ENCODE results near the gene RSAD1.

Gene RSAD1

DNA sequence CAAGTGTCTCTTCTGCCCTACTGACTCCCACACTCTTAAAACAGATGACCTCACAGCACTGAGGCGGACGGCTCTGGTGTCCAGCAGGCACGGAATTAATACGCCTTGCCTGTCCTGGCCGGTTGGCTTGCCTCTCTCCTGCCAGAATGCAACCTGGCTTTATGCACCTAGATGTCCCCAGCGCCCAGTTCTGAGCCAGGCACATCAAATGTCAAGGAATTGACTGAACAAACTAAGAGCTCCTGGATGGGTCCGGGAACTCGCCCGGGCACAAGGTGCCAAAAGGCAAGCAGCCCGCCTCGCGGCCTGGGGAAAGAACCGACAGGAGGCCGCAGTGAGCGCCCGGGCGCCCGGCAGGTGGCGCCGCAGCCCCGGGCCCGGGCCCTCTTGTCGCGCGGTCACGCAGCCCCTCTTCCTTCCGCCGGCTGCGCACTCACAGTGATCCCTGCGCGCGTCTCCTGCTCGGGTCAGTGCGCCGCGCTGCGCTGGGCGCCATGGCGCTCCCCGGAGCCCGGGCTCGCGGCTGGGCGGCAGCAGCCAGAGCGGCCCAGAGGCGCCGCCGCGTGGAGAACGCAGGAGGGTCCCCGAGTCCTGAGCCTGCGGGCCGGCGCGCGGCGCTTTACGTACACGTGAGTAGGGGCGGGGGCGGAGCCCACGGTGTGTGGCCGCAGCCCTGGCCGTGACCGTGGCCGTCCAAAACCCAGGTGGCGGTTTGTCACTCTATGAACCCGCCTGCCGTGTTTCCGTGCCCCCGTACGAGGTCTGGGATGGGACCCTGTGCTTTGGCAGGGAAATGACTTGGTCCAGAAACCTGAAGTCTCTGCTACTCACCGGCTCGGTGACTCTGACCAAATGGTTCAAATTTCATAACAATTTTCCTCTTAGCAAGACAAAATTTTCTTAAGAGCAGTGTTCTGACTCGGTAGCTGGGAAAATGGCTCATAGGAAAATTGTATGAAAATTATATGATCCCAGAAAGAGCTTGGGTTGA lies at the start of gene RSAD1:
Gene RSAD1, plus strand, starts transcription at position 470 of the 991 bp plus-strand sequence. Its CDS starts 25 bp downstream, at position 495.
- DNase-seq (ENCODE audit: low read depth), result peak; percentile 80

DNA sequence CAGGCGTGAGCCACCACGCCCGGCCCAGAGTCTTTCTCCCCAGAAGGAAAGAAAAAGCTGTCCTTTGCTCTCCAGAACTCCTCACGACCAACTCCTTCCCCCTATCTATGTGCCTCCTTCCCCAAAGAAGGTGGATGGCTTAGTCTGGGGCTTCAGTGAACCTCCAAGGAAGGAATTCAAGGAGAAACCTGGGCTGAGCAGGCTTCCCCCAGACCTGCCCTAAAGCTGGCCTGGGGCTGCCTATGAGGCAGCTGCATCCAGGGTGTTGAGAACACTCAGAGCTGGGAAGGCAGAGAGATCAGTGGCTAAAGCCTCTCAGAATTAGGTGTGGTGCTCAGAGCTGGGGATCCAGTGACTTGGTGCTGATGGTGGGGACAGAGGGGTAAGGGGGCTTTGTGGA lies 48.9 kb upstream of the RSAD1 start:
- no peak for DNase-seq (ENCODE audit: low read depth)

DNA sequence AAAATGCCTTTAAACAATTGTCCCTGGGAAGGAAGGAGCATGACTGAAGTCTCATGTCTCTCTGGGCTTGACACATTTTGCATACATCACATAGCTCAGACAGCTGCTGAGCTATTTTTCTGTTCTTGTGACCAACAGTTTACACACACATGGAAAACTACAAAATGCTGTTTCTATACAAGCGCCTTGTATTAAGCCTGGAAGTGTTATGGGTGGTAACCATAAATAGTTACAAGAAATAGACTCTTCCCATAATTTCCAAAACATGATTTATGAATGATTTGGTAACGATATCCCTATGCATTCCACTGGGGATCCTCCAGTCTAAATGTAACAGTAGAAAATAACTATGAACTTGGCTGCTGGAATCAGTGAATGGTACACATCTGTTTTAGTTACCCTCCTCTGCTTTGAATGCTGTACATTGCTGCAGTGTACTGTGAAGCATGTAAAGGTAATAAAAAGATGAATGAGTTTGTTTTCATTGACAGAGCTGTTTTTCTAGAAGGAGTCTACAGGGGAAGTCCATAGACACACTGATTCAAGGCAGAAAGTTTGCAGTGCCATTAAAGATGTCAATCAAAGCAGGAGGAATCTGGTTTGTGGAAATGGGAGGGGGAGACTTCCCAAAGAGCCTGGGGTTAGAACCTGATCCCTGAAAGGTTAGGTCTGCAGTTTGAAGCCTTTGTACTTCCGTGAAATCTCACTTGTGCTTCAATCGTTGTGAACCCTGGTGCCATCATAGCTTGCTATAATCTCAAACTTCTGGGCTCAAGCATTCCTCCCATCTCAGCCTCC lies 47.6 kb upstream of the RSAD1 start:
- DNase-seq (ENCODE audit: low read depth), result no peak

DNA sequence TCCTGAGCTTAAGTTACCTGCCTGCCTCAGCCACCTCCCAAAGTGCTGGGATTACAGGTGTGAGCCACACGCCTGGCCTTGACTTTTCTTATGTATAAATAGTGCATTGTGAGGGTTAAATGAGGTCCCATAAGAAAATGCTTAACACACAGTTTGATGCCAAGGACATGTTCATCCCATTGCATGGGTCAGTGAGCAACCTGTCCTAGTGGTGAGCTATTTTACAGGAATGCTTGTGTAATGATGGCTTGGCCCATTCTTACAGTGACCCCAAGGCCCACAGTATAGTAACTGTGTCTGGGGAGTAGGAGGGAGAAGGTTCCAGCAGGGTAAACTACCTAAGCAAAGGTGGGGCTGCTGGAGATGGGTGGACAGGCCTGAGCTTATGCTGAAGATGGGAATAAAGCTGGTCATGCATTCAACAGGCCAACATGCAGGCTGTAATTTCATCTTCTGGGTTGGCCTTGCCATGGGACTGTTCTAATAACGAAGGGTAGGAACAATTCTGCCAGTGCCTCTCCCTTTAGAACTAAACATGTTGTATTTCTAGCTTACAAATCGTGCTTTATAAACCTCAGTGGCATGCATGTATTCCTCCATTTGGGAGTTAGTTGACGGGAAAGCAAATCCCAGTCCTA lies 46.4 kb upstream of the RSAD1 start:
- DNase-seq (ENCODE audit: low read depth), result no peak

DNA sequence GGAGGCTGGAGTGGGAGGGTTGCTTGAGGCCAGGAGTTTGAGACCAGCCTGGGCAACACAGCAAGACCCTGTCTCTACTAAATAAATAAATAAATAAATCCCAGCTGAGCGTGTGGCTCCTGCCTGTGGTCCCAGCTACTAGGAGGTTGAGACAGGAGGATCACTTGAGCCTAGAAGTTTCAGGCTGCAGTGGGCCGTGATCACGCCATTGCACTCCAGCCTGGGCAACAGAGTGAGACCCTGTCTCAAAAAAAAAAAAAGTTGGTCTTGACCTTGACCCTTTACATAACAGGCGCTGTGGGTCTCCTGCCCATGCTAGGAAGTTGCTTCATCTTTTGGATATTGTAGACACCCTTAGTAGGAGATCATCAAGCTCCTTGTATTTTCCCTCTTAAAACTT lies 41.3 kb upstream of the RSAD1 start:
- DNase-seq (ENCODE audit: low read depth), result no peak

DNA sequence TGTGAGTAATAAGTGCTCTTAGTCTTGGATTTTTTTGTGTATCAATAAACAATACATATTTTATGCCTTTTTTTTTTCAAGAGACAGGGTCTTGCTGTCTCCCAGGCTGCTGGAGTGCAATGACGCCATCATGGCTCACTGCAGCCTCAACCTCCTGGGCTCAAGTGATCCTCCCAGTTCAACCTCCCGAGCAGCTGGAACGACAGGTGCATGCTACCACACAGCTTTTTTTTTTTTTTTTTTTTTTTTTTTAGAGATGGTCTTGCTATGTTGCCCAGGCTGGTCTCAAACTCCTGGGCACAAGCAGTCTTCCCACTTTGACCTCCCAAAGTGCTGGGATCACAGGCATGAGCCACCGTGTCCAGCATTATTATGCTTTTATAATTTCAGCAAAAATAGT lies 39.7 kb upstream of the RSAD1 start:
- no peak for DNase-seq (ENCODE audit: low read depth)

DNA sequence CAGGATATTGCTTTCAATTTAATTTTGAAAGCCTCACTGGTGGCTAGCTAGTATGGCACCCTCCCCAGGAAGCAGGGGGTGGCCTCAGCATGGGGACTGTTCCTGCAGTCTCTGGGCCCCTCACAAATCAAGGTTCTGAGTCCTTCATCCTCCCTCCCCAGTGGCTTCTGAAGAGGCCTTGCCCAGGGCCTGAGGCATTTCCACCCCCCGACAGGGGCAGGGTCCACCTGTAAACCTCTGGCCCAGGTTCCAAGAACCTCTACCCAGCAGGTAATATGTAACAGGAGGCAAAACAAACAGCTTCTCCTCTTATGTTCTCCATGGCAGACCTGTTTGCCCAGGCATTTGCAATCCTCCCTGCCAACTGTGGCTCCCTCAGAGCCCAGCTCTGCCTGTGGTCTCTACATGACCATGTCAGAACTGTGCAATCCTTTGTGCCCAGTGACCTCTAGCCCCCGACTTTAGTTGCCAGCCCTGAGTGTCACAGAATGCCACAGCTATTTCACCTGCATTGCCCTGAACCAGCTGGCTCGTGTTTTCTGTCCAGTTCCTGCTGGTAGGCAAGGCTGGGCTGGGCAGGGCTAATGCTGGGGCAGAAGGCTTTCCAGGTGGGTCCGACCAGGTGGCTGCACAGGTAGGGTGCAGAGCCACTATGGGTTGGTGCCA lies 38.4 kb upstream of the RSAD1 start:
- DNase-seq (ENCODE audit: low read depth), result no peak

DNA sequence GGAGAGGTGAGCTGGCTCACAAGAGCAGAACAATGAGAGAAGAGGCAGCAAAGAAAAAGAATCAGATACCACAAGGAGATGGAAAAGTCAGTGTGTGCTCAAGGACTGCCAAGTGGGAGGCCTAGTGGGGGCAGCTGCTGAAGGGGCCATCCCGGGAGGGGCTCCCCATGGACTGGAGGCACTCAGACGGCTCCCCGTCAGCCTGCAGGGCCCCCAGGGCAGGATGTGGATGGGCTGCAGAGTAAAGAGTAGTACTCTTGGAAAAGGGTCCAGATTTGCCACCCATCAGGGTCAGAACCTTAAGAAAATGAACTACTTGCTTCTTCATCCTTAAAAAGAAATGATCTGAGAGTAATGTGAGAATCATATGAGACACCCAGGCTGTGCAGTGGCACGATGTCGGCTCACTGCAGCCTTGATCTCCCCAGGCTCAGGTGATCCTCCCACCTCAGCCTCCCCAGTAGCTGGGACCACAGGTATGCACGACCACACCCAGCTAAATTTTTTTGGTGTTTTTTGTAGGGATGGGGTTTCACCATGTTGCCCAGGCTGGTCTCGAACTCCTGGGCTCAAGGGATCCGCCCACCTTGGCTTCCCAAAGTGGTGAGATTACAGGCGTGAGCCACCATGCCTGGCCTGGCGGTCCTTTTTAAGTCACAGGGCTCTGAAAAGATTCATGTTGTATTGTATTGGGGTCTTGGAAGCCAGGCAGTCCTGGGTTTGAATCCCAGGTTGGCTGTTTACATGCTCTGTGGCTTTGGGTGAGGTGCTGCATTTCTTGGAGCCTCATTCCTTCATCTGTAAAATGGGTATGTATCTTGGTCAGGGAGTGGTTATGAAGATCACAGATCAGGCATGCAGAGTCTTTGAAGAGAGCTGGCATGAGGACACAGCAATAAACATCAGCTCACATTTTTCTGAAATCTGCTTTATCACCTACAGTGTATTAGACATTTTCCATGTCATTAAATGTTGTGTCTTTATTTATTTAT lies 37.5 kb upstream of the RSAD1 start:
- no peak for DNase-seq (ENCODE audit: low read depth)

DNA sequence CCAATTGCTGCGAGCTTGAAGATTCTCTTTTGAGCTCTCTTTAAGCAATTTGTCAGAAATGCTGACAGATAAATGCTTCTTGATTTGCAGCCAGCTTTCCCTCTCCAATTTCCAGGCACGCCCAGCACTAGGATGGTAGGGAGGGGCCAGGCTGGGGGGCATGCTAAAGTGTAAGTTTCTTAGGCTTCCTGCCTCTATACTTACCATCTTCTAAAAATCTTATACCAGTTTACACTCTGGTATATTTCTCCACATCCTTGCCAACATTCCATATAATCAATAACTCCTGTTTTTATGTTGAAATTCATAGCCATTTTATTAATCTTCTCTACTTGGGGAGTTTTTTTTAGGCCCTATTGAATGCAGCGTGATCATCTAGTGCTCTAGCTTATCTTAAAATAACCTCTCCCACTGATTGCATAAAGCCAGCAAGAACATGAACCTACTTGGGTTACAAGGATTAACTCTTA lies 35.1 kb upstream of the RSAD1 start:
- no peak for DNase-seq (ENCODE audit: low read depth)

DNA sequence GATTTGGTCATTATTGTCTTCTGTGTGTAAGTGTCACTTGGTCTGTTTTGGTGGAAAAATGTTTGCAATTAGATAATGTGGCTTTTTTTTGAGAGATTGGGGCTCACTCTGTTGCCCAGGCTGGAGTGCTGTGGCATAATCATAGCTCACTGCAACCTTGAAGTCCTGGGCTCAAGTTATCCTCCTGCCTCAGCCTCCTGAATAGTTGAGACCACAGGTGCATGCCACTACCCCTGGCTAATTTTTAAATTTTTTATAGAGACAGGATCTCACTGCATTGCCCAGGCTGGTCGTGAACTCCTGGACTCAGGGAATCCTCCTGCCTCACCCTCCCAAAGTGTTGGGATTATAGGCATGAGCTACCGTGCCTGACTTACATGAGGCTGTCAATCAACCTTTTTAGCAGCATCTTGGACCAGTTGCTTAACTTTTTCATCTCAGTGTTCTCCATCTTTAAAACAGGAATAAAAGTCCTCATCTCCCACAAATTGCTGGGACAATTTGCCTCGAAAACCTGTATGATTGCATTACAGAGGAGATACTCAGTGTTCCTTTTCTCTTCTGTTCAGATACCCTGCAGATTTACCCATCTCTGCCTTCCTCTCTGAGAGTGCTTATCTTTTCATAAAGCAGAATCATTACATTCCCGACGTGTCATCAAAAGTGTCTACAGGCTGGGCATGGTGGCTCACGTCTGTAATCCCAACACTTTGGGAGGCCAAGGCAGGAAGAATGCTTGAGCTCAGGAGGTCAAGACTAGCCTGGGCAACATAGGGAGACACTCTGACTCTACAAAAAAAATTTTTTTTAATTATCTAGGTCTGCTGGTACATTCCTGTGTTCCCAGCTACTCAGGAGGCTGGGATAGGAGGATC lies 33.6 kb upstream of the RSAD1 start:
- no peak for DNase-seq (ENCODE audit: low read depth)

DNA sequence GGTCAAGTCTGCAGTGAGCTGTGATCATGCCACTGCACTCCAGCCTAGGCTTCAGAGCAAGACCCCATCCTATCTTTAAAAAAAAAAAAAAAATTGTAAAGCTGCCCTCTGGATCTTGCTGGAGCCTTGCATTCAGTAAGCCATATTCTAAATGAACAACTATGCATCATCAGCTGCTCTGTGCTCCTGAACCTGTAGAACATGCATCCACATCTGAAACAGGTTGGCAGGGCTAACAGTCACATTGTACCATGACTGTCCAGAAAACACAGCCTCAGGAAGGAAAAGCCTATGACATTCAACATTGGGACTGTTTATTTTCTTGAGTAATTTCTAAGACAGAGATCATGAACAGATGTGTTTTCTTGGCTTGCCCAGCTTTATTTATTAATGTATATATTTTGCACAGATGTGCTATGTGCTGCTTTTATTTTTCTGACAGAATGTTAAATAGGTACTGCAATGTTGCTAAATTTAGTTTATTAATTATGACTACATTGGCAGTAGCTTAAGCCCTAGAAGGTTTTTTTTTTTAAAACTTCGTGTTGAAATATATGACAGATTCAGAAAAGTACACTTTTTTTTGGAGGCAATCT lies 32.8 kb upstream of the RSAD1 start:
- no peak for DNase-seq (ENCODE audit: low read depth)

DNA sequence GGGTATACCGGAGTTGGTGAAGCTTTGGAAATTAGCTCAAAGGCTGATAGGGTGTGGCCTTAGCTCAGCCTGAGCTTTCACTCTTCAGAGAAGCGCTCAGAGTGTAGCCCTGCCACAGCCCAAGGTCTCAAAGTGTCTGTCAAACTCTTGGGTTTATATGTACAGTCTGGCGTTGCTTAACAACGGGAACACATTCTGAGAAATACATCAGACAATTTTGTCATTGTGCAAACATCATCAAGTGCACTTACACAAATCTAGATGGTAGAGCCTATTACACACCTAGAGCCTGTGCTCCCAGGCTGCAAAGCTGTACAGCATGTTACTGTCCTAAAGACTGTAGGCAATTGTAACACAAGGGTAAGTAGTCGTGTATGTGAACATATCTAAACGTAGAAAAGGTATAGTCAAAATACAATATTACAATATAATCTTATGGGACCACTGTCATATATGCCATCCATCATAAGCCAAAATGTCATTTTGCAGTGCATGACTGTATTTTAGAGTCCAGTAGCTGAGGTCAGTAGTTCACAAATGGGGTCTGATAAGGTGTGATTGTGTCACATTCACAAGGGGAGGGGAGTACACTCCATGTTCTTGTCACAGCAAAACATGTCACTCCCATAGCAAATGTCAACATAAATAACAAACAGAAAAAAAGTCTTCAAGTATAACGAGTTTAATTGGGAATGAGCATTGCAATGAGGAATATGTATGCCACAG lies 30.6 kb upstream of the RSAD1 start:
- DNase-seq (ENCODE audit: low read depth), result no peak

DNA sequence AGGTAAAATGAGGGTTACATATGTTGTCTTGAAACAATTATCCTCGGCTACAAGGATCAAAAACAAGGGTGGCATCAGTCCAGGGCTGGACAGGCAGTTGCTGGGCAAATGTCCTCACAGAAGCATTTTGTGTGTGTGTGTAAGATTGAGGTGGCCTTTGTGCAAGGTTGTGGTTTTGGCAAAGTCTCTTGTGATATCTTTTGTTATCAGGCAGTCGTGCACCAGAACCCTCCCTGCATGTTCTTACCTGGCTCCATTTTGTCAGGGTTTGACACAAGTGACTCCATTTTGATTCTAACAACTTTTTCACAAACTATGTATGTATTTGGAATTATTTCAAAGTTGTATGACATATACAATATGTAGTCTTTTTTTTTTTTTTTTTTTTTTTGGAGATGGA lies 30.0 kb upstream of the RSAD1 start:
- DNase-seq (ENCODE audit: low read depth), result no peak

DNA sequence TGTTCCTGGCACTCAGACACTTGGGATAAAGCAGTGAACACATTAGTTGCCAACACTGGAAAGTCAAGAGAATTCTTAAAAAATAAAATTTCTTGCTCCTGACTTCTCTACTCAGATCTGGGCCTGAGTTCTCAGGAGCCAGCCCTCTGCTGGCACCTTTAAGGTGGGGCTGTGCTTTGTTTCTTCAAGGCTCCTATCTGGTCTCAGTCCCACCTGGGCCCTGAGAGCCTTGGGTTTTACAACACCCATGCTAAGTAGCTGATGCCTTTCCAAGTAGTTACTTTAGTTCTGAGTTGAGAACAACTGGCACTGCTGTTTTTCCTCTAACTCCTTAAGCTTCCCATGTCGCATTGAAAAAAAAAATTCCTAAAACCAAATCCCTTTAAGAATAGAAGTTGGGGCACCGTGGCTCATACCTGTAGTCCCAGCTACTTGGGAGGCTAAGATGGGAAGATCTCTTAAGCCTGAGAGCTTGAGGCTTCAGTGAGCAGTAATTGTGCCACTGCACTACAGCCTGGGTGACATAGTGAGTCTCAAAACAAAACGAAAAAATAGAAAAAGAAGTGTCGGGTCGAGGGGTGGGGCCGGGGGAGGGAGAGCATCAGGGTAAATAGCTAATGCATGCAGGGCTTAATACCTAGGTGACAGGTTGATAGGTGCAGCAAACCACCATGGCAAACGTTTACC lies 26.6 kb upstream of the RSAD1 start:
- DNase-seq (ENCODE audit: low read depth), result no peak

DNA sequence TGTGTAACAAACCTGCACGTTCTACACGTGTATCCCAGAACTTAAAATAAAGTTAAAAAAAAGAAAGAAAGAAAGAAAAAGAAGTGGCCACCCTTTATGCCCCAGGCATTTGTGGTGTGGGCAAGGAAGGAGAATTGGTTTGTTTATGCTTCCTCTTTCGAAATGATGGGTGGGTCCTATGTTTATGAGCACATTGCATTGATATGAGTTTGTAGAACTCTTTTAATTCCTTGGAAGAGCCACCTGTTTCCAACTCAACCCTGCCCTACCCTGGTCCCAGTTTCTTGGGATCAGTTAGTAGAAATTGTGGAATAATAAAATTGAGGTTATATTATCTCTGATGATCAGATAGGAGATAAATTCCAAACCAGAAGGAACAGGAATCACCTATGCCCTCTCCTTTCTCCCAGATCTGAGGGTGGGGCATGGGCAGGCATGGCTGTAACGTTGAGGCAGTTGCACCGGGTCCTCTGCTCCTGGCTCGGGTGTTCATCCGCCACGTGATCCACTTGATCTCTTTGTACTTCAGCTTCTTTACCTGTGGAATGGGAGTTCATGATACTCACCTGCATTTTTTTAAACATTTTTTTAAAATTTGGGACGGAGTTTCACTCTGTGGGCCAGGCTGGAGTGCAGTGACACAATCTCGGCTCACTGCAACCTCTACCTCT lies 25.9 kb upstream of the RSAD1 start:
- no peak for DNase-seq (ENCODE audit: low read depth)

DNA sequence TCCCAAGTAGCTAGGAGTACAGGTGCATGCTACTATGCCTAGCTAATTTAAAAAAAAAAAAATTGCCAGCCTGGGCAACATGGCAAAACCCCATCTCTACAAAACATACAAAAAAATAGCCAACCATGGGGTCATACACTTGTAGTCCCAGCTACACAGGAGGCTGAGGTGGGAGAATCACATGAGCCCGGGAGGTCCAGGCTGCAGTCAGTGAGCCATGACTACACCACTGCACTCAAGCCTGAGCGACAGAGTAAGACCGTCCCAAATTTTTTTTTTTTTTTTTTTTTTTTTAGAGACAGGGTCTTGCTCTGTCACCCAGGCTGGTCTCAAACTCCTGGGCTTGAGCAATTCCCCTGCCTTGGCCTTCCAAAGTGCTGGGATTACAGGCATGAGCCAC lies 24.8 kb upstream of the RSAD1 start:
- no peak for DNase-seq (ENCODE audit: low read depth)

DNA sequence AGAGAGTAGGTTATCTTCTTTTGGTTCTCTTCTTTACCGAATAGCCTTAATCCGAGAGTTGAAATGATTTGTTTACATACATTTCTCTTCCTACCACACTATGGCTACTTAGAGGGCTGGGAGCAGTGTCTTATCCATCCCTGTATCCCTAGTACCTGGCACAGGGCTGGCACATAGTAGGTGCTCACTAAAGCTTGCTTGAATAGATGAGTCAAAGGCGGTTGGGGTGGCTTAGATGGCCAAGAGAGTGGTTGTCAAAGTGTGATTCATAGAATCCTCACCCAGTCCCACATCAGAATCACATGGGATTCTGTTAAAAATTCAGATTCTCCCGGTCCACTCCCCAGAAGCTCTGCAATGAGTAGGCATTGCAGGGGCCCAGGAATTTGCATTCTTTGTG lies 21.0 kb upstream of the RSAD1 start:
- DNase-seq (ENCODE audit: low read depth), result no peak

Data from activated T-helper 9 cell treated with anti-CD3 and anti-CD28 coated beads, Interleukin-2, amount 50 U/mL, for 16 hours (primary cell).